Medulla oblongata (tissue), 1 donor: ENCODE data around the gene AGBL1.
A peak's percentile ranks its signal among the peaks of the same experiment; 100 is the strongest.

Experiments
- DNase-seq: peaks from one replicate; pipeline ENCODE4 v3.0.0-alpha.2; 2015; ENCODE audit errors: extremely low spot score

AGBL1 gene

GRCh38 chr15:86591158-86591557 lies 511.5 kb downstream of the AGBL1 start:
- DNase-seq = no peak

- no peak for DNase-seq
Observed at GRCh38 chr15:86591994-86592735, 512.5 kb downstream of the AGBL1 start.

- no peak for DNase-seq
Observed at GRCh38 chr15:86595741-86596140, 516.1 kb downstream of the AGBL1 start.

- DNase-seq = no peak
Observed at GRCh38 chr15:86603466-86603865, 523.8 kb downstream of the AGBL1 start.

GRCh38 chr15:86608461-86609205 lies 529.0 kb downstream of the AGBL1 start:
- DNase-seq = peak; percentile 7

- DNase-seq = no peak
Observed at GRCh38 chr15:86609275-86609674, 529.6 kb downstream of the AGBL1 start.

GRCh38 chr15:86610038-86610437 lies 530.4 kb downstream of the AGBL1 start:
- DNase-seq = no peak

GRCh38 chr15:86611417-86612040 lies 531.9 kb downstream of the AGBL1 start:
- DNase-seq = no peak

- no peak for DNase-seq
Observed at GRCh38 chr15:86615411-86615810, 535.7 kb downstream of the AGBL1 start.

- DNase-seq = no peak
Observed at GRCh38 chr15:86615816-86616215, 536.1 kb downstream of the AGBL1 start.

GRCh38 chr15:86616771-86617170 lies 537.1 kb downstream of the AGBL1 start:
- DNase-seq = no peak

GRCh38 chr15:86620157-86620556 lies 540.5 kb downstream of the AGBL1 start:
- no peak for DNase-seq

- DNase-seq = no peak
Observed at GRCh38 chr15:86620641-86621349, 541.1 kb downstream of the AGBL1 start.

- DNase-seq = no peak
Observed at GRCh38 chr15:86623236-86623635, 543.6 kb downstream of the AGBL1 start.

GRCh38 chr15:86624261-86625036 lies 544.8 kb downstream of the AGBL1 start:
- DNase-seq = peak; percentile 26

- no peak for DNase-seq
Observed at GRCh38 chr15:86629409-86630356, 550.0 kb downstream of the AGBL1 start.

- no peak for DNase-seq
Observed at GRCh38 chr15:86630946-86631345, 551.3 kb downstream of the AGBL1 start.

GRCh38 chr15:86634146-86634545 lies 554.5 kb downstream of the AGBL1 start:
- DNase-seq = no peak

GRCh38 chr15:86634992-86635638 lies 555.4 kb downstream of the AGBL1 start:
- DNase-seq = no peak

GRCh38 chr15:86644339-86644738 lies 564.7 kb downstream of the AGBL1 start:
- DNase-seq = no peak
